Tibial artery (tissue), 4 donors: ENCODE data around the gene DLX1.

Experiments
- DNase-seq, 2 donors: peaks; one replicate each; pipeline ENCODE4 v3.0.0-alpha.2; 2019
- H3K27ac ChIP-seq, 2 donors: fragments of 200-600 bp; sonication (generic) in 1 of 2; 1 replicate in 1 of 2; 2 replicates in 1 of 2; pipeline ENCODE4 v1.5.1; 2018 to 2019; ENCODE audit warnings: mild to moderate bottlenecking in 1 of 2
- H3K27me3 ChIP-seq, 2 donors: fragments of 200-600 bp; sonication (generic) in 1 of 2; one replicate each; pipeline versions ENCODE4 v1.5.1 to v1.6.0; 2016 to 2019
- H3K36me3 ChIP-seq, 3 donors: fragments of 200-600 bp; sonication (generic) in 2 of 3; one replicate each; pipeline ENCODE4 v1.5.1; 2016 to 2019; ENCODE audit warnings: mild to moderate bottlenecking in 2 of 3
- H3K4me1 ChIP-seq, 4 donors: fragments of 200-600 bp; sonication (generic) in 2 of 4; 1 replicate in 3 of 4; 2 replicates in 1 of 4; pipeline ENCODE4 v1.5.1; 2016 to 2019
- H3K4me3 ChIP-seq, 2 donors: fragments of 200-600 bp; sonication (generic) in 1 of 2; 1 replicate in 1 of 2; 2 replicates in 1 of 2; pipeline ENCODE4 v1.5.1; 2018 to 2019; ENCODE audit warnings: mild to moderate bottlenecking in 2 of 2
- H3K9me3 ChIP-seq, 3 donors: fragments of 200-600 bp; sonication (generic) in 1 of 3; one replicate each; pipeline ENCODE4 v1.5.1; 2016 to 2019
- intact Hi-C: fragments of 100-400 bp; cut with DNase I; formaldehyde crosslinking; loops from one replicate; pipeline ENCODE4 v1.15.0; 2023; ENCODE audit warnings: low total_unique reads
- TF ChIP-seq, protein P1 (sequence below), 2 experiments: fragments of 200-600 bp in 1 of 2; fragments of 450-650 bp in 1 of 2; IDR thresholded peaks; one replicate each; pipeline ENCODE4 v1.5.1; 2017 to 2019; ENCODE audit warnings: antibody characterized with exemption in 2 of 2, mild to moderate bottlenecking in 1 of 2, moderate library complexity in 1 of 2

Gene DLX1

DNA sequence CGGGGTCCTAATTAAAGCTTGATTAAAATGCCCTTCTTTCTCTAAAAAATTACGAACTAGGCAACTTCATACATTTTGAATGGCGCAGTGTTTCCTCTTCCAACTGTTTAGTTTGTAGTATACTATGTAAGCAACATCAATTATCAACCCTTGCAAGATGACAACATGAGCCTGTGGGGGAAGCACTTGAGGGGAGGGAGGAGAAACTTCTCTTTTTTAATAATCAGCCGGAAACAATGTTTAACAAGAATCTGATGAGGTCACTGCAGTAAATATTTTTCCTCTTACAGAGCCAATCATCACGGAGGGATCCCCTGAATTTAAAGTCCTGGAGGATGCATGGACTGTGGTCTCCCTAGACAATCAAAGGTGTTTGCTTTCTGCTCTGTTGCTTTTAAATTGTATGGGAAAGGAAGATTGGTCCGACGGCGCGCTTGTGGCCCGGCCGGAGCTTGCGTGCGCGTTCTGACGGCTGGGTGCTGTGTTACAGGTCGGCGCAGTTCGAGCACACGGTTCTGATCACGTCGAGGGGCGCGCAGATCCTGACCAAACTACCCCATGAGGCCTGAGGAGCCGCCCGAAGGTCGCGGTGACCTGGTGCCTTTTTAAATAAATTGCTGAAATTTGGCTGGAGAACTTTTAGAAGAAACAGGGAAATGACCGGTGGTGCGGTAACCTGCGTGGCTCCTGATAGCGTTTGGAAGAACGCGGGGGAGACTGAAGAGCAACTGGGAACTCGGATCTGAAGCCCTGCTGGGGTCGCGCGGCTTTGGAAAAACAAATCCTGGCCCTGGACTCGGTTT, 5.3 kb upstream of the DLX1 start:
- Histone ChIP-seq H3K27me3 (peaks cover 7 to 50% of the 10 kb centered on the region in 2 donors), H3K4me1 (peaks cover 0 to 23% (median 20%) of the 10 kb centered on the region in 4 donors), H3K4me3 (no peak overlapping the region), H3K9me3 (no peaks in the 10 kb centered on the region), H3K27ac (no peak overlapping the region), H3K36me3 (no peaks in the 10 kb centered on the region)
- intact Hi-C loops: no loop called here
- DNase-seq: no peak
- TF ChIP-seq, protein P1, sequence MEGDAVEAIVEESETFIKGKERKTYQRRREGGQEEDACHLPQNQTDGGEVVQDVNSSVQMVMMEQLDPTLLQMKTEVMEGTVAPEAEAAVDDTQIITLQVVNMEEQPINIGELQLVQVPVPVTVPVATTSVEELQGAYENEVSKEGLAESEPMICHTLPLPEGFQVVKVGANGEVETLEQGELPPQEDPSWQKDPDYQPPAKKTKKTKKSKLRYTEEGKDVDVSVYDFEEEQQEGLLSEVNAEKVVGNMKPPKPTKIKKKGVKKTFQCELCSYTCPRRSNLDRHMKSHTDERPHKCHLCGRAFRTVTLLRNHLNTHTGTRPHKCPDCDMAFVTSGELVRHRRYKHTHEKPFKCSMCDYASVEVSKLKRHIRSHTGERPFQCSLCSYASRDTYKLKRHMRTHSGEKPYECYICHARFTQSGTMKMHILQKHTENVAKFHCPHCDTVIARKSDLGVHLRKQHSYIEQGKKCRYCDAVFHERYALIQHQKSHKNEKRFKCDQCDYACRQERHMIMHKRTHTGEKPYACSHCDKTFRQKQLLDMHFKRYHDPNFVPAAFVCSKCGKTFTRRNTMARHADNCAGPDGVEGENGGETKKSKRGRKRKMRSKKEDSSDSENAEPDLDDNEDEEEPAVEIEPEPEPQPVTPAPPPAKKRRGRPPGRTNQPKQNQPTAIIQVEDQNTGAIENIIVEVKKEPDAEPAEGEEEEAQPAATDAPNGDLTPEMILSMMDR (IDR thresholded peaks at IDR 0.05): no peak

DNA sequence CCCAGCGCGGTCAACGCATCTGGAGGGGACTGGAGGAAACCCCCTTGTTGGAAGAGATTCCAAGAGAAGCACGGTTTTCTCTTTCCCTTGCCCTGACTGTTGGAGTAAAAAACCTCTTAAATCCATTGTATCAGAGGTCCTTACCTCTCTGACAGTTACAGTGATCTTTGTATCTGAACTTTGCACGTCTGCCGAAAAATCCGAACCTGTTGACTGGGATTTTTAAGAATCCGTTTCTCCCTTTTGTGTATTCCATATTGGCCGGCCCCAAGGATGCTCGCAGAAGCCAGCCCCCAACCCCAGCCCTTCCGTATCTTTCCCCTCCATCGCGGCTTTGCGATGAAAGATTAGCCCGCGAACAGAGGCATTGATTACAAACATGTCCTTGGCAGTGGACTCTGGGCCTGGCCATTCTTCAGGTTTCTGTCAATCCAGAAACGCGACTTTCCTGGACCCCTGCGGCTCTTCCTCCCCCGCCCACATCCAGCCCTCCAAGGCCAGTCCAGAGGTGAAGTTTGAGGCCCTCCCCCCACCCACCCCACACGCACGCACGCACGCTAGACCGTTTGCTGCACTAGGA, 4.6 kb upstream of the DLX1 start:
- no peak for DNase-seq
- Histone ChIP-seq H3K4me3 (no peak overlapping the region), H3K36me3 (no peaks in the 10 kb centered on the region), H3K27ac (no peak overlapping the region), H3K4me1 (peaks cover 0 to 30% (median 27%) of the 10 kb centered on the region in 4 donors), H3K9me3 (no peaks in the 10 kb centered on the region), H3K27me3 (peaks cover 10 to 57% of the 10 kb centered on the region in 2 donors)
- intact Hi-C loops: no loop called here
- TF ChIP-seq, protein P1 (IDR thresholded peaks at IDR 0.05): no peak

DNA sequence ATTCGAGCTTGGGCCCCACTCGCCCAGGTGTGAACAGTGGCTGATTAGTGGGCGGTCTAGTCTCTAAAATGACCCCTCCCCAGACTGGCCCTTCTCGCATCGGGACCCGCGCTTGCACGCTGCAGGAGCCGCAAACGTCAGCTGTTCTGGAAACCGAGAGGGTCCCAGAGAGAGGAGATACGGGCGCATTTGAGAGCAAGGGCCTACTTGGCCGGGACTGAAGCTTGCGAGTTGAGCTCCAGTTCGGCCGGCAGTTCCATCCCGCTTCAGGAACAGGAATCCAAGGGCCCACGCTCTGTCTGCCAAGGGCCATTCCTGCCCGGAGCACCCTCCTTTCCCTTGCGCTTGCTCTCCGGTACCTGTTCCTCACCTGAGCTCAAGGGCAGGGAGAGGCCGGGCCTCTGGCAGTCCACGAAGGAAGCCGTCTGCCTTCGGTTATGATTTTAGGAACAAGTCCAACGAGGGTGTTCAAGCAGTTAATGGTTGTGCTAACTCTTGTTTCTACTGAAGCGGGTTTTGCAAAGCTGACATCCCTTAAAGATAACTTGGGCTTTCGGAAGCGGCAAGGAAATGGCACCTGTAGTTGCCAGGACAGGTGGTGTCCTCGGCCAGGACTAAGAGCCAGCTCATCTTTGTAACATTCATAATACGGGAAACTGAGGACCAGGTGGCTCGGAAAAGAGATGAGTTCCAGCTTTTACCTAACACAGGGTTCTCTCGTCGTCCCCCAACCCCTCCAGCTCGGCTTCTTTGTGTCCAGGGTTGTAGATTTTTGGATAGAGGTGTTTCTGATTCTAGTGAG, 3.9 kb upstream of the DLX1 start:
- no peak overlapping the region for H3K27ac ChIP-seq
- H3K4me3 ChIP-seq: no peak overlapping the region
- no peak for DNase-seq
- intact Hi-C loops: no loop called here
- H3K4me1 ChIP-seq: peaks cover 0 to 37% (median 34%) of the 10 kb centered on the region in 4 donors
- TF ChIP-seq, protein P1 (IDR thresholded peaks at IDR 0.05): no peak
- H3K9me3 ChIP-seq: no peaks in the 10 kb centered on the region
- peaks cover 13 to 64% of the 10 kb centered on the region in 2 donors for H3K27me3 ChIP-seq
- H3K36me3 ChIP-seq: no peaks in the 10 kb centered on the region

DNA sequence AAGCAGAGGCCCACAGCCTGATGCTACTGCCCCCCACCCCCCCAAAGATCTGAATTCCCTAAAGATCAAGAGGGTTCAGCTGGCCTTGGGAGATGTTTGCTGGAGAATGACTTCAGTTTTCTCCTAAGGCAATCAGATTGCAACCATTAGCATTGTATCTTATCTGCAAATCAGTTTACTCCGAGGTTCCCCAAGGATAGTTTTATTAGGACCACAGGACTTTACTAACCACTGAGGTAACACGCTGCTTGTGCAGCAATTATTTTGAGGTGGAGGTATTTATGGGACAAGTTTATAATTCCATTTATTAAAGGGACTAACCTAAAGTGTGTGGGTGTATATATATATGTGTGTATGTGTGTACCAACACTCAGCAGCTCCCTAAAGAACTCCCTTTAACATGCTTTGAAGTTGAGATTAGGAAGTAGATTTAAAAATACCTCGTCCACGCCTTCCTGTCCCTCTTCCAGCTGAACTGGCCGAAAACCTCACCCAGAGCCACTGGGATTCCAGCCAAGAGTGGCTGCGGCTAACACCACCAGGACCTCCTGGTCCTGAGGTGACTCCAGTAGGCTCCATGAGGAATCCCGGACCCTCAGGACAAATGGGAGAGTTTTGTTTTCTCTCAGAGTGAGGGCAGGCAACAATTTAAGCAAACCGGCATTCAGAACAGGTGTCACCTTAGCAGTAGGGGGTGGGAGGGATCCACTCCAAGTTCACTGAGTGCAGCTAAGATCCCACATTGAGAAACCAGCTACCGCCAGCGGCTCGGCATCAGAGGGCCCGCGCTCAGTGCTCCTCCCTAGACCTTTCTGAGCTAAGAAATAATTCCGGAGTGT, 3.0 kb upstream of the DLX1 start:
- intact Hi-C loops: no loop called here
- DNase-seq: no peak
- Histone ChIP-seq H3K36me3 (no peaks in the 10 kb centered on the region), H3K27me3 (peaks cover 19 to 73% of the 10 kb centered on the region in 2 donors), H3K9me3 (no peaks in the 10 kb centered on the region), H3K4me3 (no peak overlapping the region), H3K27ac (no peak overlapping the region), H3K4me1 (peaks cover 0 to 43% (median 38%) of the 10 kb centered on the region in 4 donors)
- TF ChIP-seq, protein P1 (IDR thresholded peaks at IDR 0.05): no peak
